ENCODE results near the gene PIGR. TPM values are rescaled to one million over a fixed set of nuclear protein-coding genes. Genes with fewer than 3 reads are reported as not detected.

PIGR gene
- total and polyA plus RNA-seq, 9 of the 15 experiments (the other 6 are each of a cell fraction or from before 2014, with no cell fraction given) = 0.01 to 1.5 (median 0.03) TPM; not detected in 4

GRCh38 chr1:206925106-206925736 lies 21.0 kb downstream of the PIGR start (continued):
- no peak for TF ChIP-seq THRAP3 (IDR thresholded peaks at IDR 0.05; ENCODE audit: borderline replicate concordance)
- no peak for TF ChIP-seq SMARCE1 (IDR thresholded peaks at IDR 0.05)
- TF ChIP-seq ELK1 (CRISPR knock-in tag; IDR thresholded peaks at IDR 0.05) = no peak
- TF ChIP-seq NCOA2 (IDR thresholded peaks at IDR 0.05; ENCODE audit: partially characterized antibody in 2 of 2) = no peak
- TF ChIP-seq NR2F6 (CRISPR knock-in tag; IDR thresholded peaks at IDR 0.05) = no peak
- no peak for TF ChIP-seq MAFG (tag; conservative IDR thresholded peaks at IDR 0.05)
- TF ChIP-seq GTF2B (IDR thresholded peaks at IDR 0.05; ENCODE audit: extremely low read depth, insufficient read length) = no peak
- 0 out of 2 replicates have a peak, but pooled peaks have one; percentile 55 for TF ChIP-seq CBFB (CRISPR knock-in tag; IDR thresholded peaks at IDR 0.05)
- TF ChIP-seq CHAMP1 (IDR thresholded peaks at IDR 0.05) = no peak
- no peak for TF ChIP-seq ZSCAN29 (IDR thresholded peaks at IDR 0.05)
- TF ChIP-seq THRB (CRISPR knock-in tag; conservative IDR thresholded peaks at IDR 0.05) = no peak
- TF ChIP-seq RCOR1 (IDR thresholded peaks at IDR 0.05; ENCODE audit: borderline replicate concordance in 1 of 2, low read depth in 2 of 2, low read length in 2 of 2) = peak in 1 of 2 experiments; percentile 57; a peak in 1 of 4 replicates
- TF ChIP-seq NONO (IDR thresholded peaks at IDR 0.05; ENCODE audit: low read depth in 2 of 2, low read length in 1 of 2) = no peak
- peak in 1 of 2 experiments; percentile 30; a peak in 1 of 3 replicates for TF ChIP-seq CBX3 (IDR thresholded peaks at IDR 0.05; ENCODE audit: borderline replicate concordance in 1 of 2, low read length in 2 of 2)
- TF ChIP-seq MNT (conservative IDR thresholded peaks at IDR 0.05) = no peak
- TF ChIP-seq HES1 (IDR thresholded peaks at IDR 0.05; ENCODE audit: low read depth) = no peak
- TF ChIP-seq HDGF (IDR thresholded peaks at IDR 0.05) = no peak
- TF ChIP-seq ZNF449 (CRISPR knock-in tag; IDR thresholded peaks at IDR 0.05) = no peak
